GM19025 (cell line): Measurements from ENCODE around the gene ATP10A.
A peak's percentile ranks its signal among the peaks of the same experiment; 100 is the strongest.
"Not testable (repeated sequence)": the region's sequence is repeated elsewhere in the genome, so short reads cannot be mapped to it uniquely, and the experiment has no call there.

Source experiments
- ATAC-seq: cut with Tn5 transposase; IDR thresholded peaks from one replicate; pipeline ENCODE4 v1.9.1; 2021; ENCODE audit warnings: mild to moderate bottlenecking, low read depth, moderate library complexity; ENCODE audit not compliant: unreplicated experiment

Gene ATP10A

GRCh38 chr15:25859838-25860645 lies 3.1 kb downstream of the ATP10A start:
- no peak for ATAC-seq

- ATAC-seq = no peak
Observed at GRCh38 chr15:25858952-25859760, 4.0 kb downstream of the ATP10A start.

- ATAC-seq = not testable (repeated sequence)
Observed at GRCh38 chr15:25856059-25856458, 7.1 kb downstream of the ATP10A start.

GRCh38 chr15:25852661-25853524 lies 10.2 kb downstream of the ATP10A start:
- no peak for ATAC-seq

- no peak for ATAC-seq
Observed at GRCh38 chr15:25852027-25852426, 11.1 kb downstream of the ATP10A start.

- ATAC-seq = peak; percentile 74
Observed at GRCh38 chr15:25850154-25851111, 12.7 kb downstream of the ATP10A start.

- ATAC-seq = no peak
Observed at GRCh38 chr15:25849157-25849921, 13.8 kb downstream of the ATP10A start.

- no peak for ATAC-seq
Observed at GRCh38 chr15:25848784-25849156, 14.4 kb downstream of the ATP10A start.

- ATAC-seq = no peak
Observed at GRCh38 chr15:25848325-25848724, 14.8 kb downstream of the ATP10A start.

- ATAC-seq = no peak
Observed at GRCh38 chr15:25847051-25847450, 16.1 kb downstream of the ATP10A start.

GRCh38 chr15:25846377-25846776 lies 16.8 kb downstream of the ATP10A start:
- no peak for ATAC-seq

GRCh38 chr15:25844981-25845680 lies 18.0 kb downstream of the ATP10A start:
- ATAC-seq = no peak

- no peak for ATAC-seq
Observed at GRCh38 chr15:25844542-25844941, 18.6 kb downstream of the ATP10A start.

- no peak for ATAC-seq
Observed at GRCh38 chr15:25844076-25844475, 19.1 kb downstream of the ATP10A start.

- ATAC-seq = no peak
Observed at GRCh38 chr15:25839638-25840156, 23.4 kb downstream of the ATP10A start.

GRCh38 chr15:25838871-25839195 lies 24.3 kb downstream of the ATP10A start:
- ATAC-seq = no peak

- ATAC-seq = no peak
Observed at GRCh38 chr15:25838191-25838870, 24.8 kb downstream of the ATP10A start.

GRCh38 chr15:25832158-25832557 lies 31.0 kb downstream of the ATP10A start:
- ATAC-seq = no peak
